OCI-LY1 (cell line): ENCODE results near the gene USF1.

Experiments
- H2AFZ ChIP-seq: fragments of 200-600 bp; sonication (generic), shearing (Covaris generic); 2 replicates; pipeline ENCODE4 v1.6.0; 2014; ENCODE audit warnings: antibody characterized with exemption, mild to moderate bottlenecking, low read length
- H3F3A ChIP-seq: fragments of 200-600 bp; sonication (generic), shearing (Covaris generic); 2 replicates; pipeline ENCODE4 v1.6.0; 2014; ENCODE audit warnings: mild to moderate bottlenecking, antibody characterized with exemption, low read length, moderate library complexity; ENCODE audit not compliant: insufficient read depth
- H3K27ac ChIP-seq: fragments of 200-600 bp; sonication (generic); 2 replicates; pipeline ENCODE4 v1.5.1; 2014; ENCODE audit warnings: low read length, mixed run types, mild to moderate bottlenecking, low read depth; ENCODE audit not compliant: poor library complexity, severe bottlenecking
- H3K27me3 ChIP-seq: fragments of 200-600 bp; sonication (generic); 2 replicates; pipeline ENCODE4 v1.6.0; 2014; ENCODE audit warnings: antibody characterized with exemption, mild to moderate bottlenecking, low read length, moderate library complexity; ENCODE audit not compliant: insufficient read depth
- H3K36me3 ChIP-seq: fragments of 200-600 bp; sonication (generic); 2 replicates; pipeline ENCODE4 v1.6.1; 2014; ENCODE audit warnings: mild to moderate bottlenecking, antibody characterized with exemption, low read length, moderate library complexity, mixed read lengths; ENCODE audit not compliant: insufficient read depth
- H3K4me1 ChIP-seq: fragments of 200-600 bp; sonication (generic); 2 replicates; pipeline ENCODE4 v1.5.1; 2014; ENCODE audit warnings: mild to moderate bottlenecking, low read length, moderate library complexity; ENCODE audit not compliant: insufficient read depth, severe bottlenecking
- H3K4me2 ChIP-seq: fragments of 200-600 bp; sonication (generic), shearing (Covaris generic); 2 replicates; pipeline ENCODE4 v1.6.1; 2014; ENCODE audit warnings: low read length
- H3K4me3 ChIP-seq: fragments of 200-600 bp; sonication (generic); 2 replicates; pipeline ENCODE4 v1.5.1; 2014; ENCODE audit warnings: low read length, low read depth, mild to moderate bottlenecking, mixed read lengths; ENCODE audit not compliant: poor library complexity, severe bottlenecking
- H3K79me2 ChIP-seq: fragments of 200-600 bp; shearing (Covaris generic); 2 replicates; pipeline ENCODE4 v1.6.1; 2016; ENCODE audit warnings: mixed run types, low read length, mixed read lengths; ENCODE audit not compliant: insufficient read depth
- H3K9ac ChIP-seq: fragments of 200-600 bp; sonication (generic), shearing (Covaris generic); 2 replicates; pipeline ENCODE4 v1.6.1; 2014; ENCODE audit warnings: mild to moderate bottlenecking, low read length, mixed read lengths
- H3K9me2 ChIP-seq: fragments of 200-600 bp; sonication (generic), shearing (Covaris generic); 2 replicates; pipeline ENCODE4 v1.6.1; 2014; ENCODE audit warnings: low read depth, mild to moderate bottlenecking, low read length, mixed read lengths
- H3K9me3 ChIP-seq: fragments of 200-600 bp; shearing (Covaris generic); 2 replicates; pipeline ENCODE4 v1.6.1; 2014; ENCODE audit warnings: low read length, mixed read lengths
- H4K20me1 ChIP-seq: fragments of 200-600 bp; sonication (generic), shearing (Covaris generic); 2 replicates; pipeline ENCODE4 v1.6.0; 2016; ENCODE audit warnings: mild to moderate bottlenecking, low read length; ENCODE audit not compliant: insufficient read depth
- CTCF ChIP-seq: fragments of 200-600 bp; sonication (generic), shearing (Covaris generic); IDR thresholded peaks from 2 replicates; pipeline ENCODE4 v1.5.1; 2017; ENCODE audit warnings: mild to moderate bottlenecking, antibody characterized with exemption, low read length, moderate library complexity, mixed read lengths
- EZH2 ChIP-seq: fragments of 200-600 bp; sonication (generic), shearing (Covaris generic); IDR thresholded peaks from 2 replicates; pipeline ENCODE4 v1.8.0; 2017; ENCODE audit warnings: borderline replicate concordance, mixed run types, mild to moderate bottlenecking, antibody characterized with exemption, low read length, moderate library complexity, mixed read lengths

Gene USF1

GRCh38 chr1:161044908-161045735 is 655 bp downstream of the USF1 start:
- H3K4me2 ChIP-seq: peak overlapping the region; percentile 94
- H2AFZ ChIP-seq: no peak overlapping the region
- H3K4me1 ChIP-seq: peaks cover 35% of the 10 kb centered on the region
- no peaks in the 10 kb centered on the region for H3K27me3 ChIP-seq
- peak overlapping the region; percentile 82 for H3K4me3 ChIP-seq
- peaks cover 7% of the 10 kb centered on the region for H3K79me2 ChIP-seq
- no peaks in the 10 kb centered on the region for H3K9me2 ChIP-seq
- no peaks in the 10 kb centered on the region for H3K9me3 ChIP-seq
- peak overlapping the region; percentile 96 for H3K27ac ChIP-seq
- TF ChIP-seq CTCF (no peak), EZH2 (no peak)
- peaks cover 4% of the 10 kb centered on the region; the same call in 1 of the 2 replicates for H3F3A ChIP-seq
- H3K9ac ChIP-seq: peak overlapping the region; percentile 94
- peaks cover 71% of the 10 kb centered on the region for H3K36me3 ChIP-seq
- no peaks in the 10 kb centered on the region for H4K20me1 ChIP-seq

DNA sequence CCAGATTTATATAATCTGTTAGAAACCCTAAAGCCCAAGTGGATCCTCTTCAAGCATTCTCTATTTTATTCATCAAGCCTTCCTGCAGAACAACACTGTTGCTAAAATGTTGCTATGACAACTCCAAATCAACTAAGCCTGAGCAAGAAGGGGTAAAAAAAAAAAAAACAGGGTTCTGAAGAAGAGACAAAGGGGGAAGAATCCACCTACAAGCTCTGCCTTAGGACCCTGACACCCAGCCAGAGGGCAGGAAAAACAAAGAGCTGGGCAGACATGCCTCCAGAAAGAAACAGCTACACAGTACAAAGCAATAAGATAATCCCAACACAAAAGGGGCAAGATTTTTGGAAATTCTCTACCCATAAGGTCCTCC is 1.3 kb downstream of the USF1 start:
- Histone ChIP-seq H3K9me3 (no peaks in the 10 kb centered on the region), H3K79me2 (peaks cover 7% of the 10 kb centered on the region), H3K4me1 (peaks cover 39% of the 10 kb centered on the region), H2AFZ (no peak overlapping the region), H3K4me3 (peak overlapping the region; percentile 82), H3F3A (peaks cover 4% of the 10 kb centered on the region; the same call in 1 of the 2 replicates), H3K9ac (peak overlapping the region; percentile 94), H3K4me2 (peak overlapping the region; percentile 94), H4K20me1 (no peaks in the 10 kb centered on the region), H3K27me3 (no peaks in the 10 kb centered on the region), H3K9me2 (no peaks in the 10 kb centered on the region), H3K27ac (peak overlapping the region; percentile 96), H3K36me3 (peaks cover 71% of the 10 kb centered on the region)
- TF ChIP-seq EZH2 (no peak), CTCF (no peak)

- Histone ChIP-seq H3K4me2 (peak overlapping the region; percentile 50; the same call in 1 of the 2 replicates), H3K27ac (peak overlapping the region; percentile 67), H3K27me3 (no peaks in the 10 kb centered on the region), H4K20me1 (no peaks in the 10 kb centered on the region), H3K79me2 (peaks cover 5% of the 10 kb centered on the region), H3K9me2 (no peaks in the 10 kb centered on the region), H3F3A (no peaks in the 10 kb centered on the region), H3K9ac (peak overlapping the region; percentile 21; the same call in 1 of the 2 replicates), H3K9me3 (no peaks in the 10 kb centered on the region), H3K4me1 (peaks cover 56% of the 10 kb centered on the region), H2AFZ (no peak overlapping the region), H3K4me3 (peak overlapping the region; percentile 71), H3K36me3 (peaks cover 46% of the 10 kb centered on the region)
- TF ChIP-seq CTCF (no peak), EZH2 (no peak)
Observed at GRCh38 chr1:161039546-161039945, 6.2 kb downstream of the USF1 start.
